ENCODE results near the gene KIF27.

KIF27 gene

DNA sequence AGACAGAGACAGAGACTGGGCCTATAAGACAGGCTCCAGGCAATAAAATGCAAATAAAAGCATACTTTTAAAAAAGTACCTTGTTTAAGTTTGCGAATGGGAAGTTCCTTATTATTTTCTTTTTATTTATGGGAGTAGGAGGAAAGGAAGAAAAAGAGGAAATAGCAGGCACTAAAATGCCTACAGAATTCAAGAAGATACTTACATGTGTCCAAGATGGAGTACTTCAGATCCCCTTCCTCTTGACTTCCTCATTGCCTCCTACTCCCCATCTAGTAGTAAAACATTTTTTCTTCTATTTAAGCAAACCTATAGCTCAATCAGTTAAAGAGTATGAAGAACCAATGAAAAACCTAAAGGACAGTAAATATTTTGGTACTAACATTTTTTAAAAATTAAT is 128.5 kb downstream of the KIF27 start:
- Histone ChIP-seq H3K4me1 (ENCODE audit: insufficient read depth, low read length) (no peaks in the 10 kb centered on the region), H3K9me3 (ENCODE audit: insufficient read depth, low read depth, low read length) (no peaks in the 10 kb centered on the region), H3K27ac (ENCODE audit: low read length) (no peak overlapping the region), H3K4me3 (ENCODE audit: low read length) (no peak overlapping the region), H3K36me3 (ENCODE audit: insufficient read depth, low read depth, low read length) (0 out of 2 replicates have a peak, but pooled peaks cover 2% of the 10 kb centered on the region), H3K27me3 (ENCODE audit: insufficient read depth, low read length) (no peaks in the 10 kb centered on the region), H3K9ac (ENCODE audit: low read depth, low read length) (no peak overlapping the region)
